HEK293 (cell line): ENCODE data around the gene FAM110D.

ENCODE experiments used
- CTCF ChIA-PET: fragments of 350-600 bp; formaldehyde crosslinking; extraction: SDS; loops from one replicate; lab custom pipeline; 2021; ENCODE audit warnings: antibody characterized with exemption; lab: Yijun Ruan, JAX
- POLR2A ChIA-PET: fragments of 300-600 bp; formaldehyde crosslinking; extraction: SDS; loops from one replicate; lab custom pipeline; 2020; ENCODE audit warnings: antibody characterized with exemption, inconsistent platforms; lab: Yijun Ruan, JAX
- H3K27ac ChIP-seq: fragments of 200-500 bp; sonication (Bioruptor generic); 2 replicates; pipeline ENCODE4 v1.5.1; 2014; ENCODE audit warnings: low read depth, low read length, control low read depth, inconsistent platforms; ENCODE audit errors: extremely low read depth
- H3K36me3 ChIP-seq, 2 experiments: fragments of 200-500 bp in 1 of 2; sonication (Bioruptor generic) in 1 of 2; 1 replicate in 1 of 2; 2 replicates in 1 of 2; pipeline ENCODE4 v1.5.1; 2014 to 2017; ENCODE audit warnings: inconsistent platforms in 2 of 2, low read length in 2 of 2; ENCODE audit not compliant: control insufficient read depth in 2 of 2, insufficient read depth in 1 of 2
- H3K4me1 ChIP-seq: fragments of 200-500 bp; sonication (Bioruptor generic); 2 replicates; pipeline ENCODE4 v1.5.1; 2014; ENCODE audit warnings: mild to moderate bottlenecking, low read length, inconsistent platforms; ENCODE audit not compliant: control insufficient read depth, insufficient read depth
- H3K4me3 ChIP-seq: 2 replicates; pipeline ENCODE4 v1.5.1; 2011; ENCODE audit warnings: low read depth, mild to moderate bottlenecking, control low read depth, low read length, moderate library complexity
- H3K9me3 ChIP-seq: fragments of 200-500 bp; sonication (Bioruptor generic); 2 replicates; pipeline ENCODE4 v1.5.1; 2014; ENCODE audit warnings: low read depth, low read length, inconsistent platforms; ENCODE audit not compliant: control insufficient read depth, insufficient read depth
- IKZF3 ChIP-seq: fragments of 450-650 bp; IDR thresholded peaks from 2 replicates; pipeline ENCODE4 v1.5.0; 2018; ENCODE audit warnings: missing biosample characterization, mild to moderate bottlenecking, missing genetic modification characterization, moderate library complexity
- PRDM1 ChIP-seq: fragments of 450-650 bp; formaldehyde crosslinking; IDR thresholded peaks from 2 replicates; pipeline ENCODE4; 2016; ENCODE audit warnings: missing biosample characterization, missing genetic modification characterization
- SCRT2 ChIP-seq: fragments of 450-650 bp; formaldehyde crosslinking; IDR thresholded peaks from 2 replicates; pipeline ENCODE4 v1.5.1; 2016; ENCODE audit warnings: missing biosample characterization, missing genetic modification characterization
- WT1 ChIP-seq: fragments of 450-650 bp; formaldehyde crosslinking; IDR thresholded peaks from 2 replicates; pipeline ENCODE4 v1.5.1; 2016; ENCODE audit warnings: missing biosample characterization, missing genetic modification characterization
- ZIC2 ChIP-seq: fragments of 450-650 bp; formaldehyde crosslinking; IDR thresholded peaks from 2 replicates; pipeline ENCODE4 v1.5.1; 2016; ENCODE audit warnings: missing biosample characterization, missing genetic modification characterization
- ZNF223 ChIP-seq: fragments of 450-650 bp; formaldehyde crosslinking; IDR thresholded peaks from 2 replicates; pipeline ENCODE4 v1.5.1; 2016; ENCODE audit warnings: missing biosample characterization, missing genetic modification characterization
- ZNF292 ChIP-seq: fragments of 450-650 bp; formaldehyde crosslinking; IDR thresholded peaks from 2 replicates; pipeline ENCODE4 v1.5.1; 2016; ENCODE audit warnings: low read depth, missing biosample characterization, missing genetic modification characterization, borderline replicate concordance
- ZNF335 ChIP-seq: fragments of 450-650 bp; formaldehyde crosslinking; conservative IDR thresholded peaks from 2 replicates; pipeline ENCODE4 v1.5.1; 2016; ENCODE audit warnings: missing biosample characterization, missing genetic modification characterization
- ZNF560 ChIP-seq: fragments of 450-650 bp; formaldehyde crosslinking; IDR thresholded peaks from 2 replicates; pipeline ENCODE4 v1.5.1; 2017; ENCODE audit warnings: missing biosample characterization, missing genetic modification characterization, borderline replicate concordance
- ZNF585B ChIP-seq: fragments of 450-650 bp; formaldehyde crosslinking; IDR thresholded peaks from 2 replicates; pipeline ENCODE4 v1.5.1; 2016; ENCODE audit warnings: missing biosample characterization, missing genetic modification characterization
- ZNF623 ChIP-seq: fragments of 450-650 bp; formaldehyde crosslinking; IDR thresholded peaks from 2 replicates; pipeline ENCODE4 v1.5.1; 2016; ENCODE audit warnings: missing biosample characterization, missing genetic modification characterization
- ZNF777 ChIP-seq: fragments of 450-650 bp; formaldehyde crosslinking; IDR thresholded peaks from 2 replicates; pipeline ENCODE4 v1.5.1; 2017; ENCODE audit warnings: missing biosample characterization, missing genetic modification characterization, borderline replicate concordance
- ZNF792 ChIP-seq: fragments of 450-650 bp; formaldehyde crosslinking; IDR thresholded peaks from 2 replicates; pipeline ENCODE4 v1.5.1; 2016; ENCODE audit warnings: missing biosample characterization, missing genetic modification characterization
- TF ChIP-seq, protein P1 (sequence below): fragments of 450-650 bp; formaldehyde crosslinking; IDR thresholded peaks from 2 replicates; pipeline ENCODE4 v1.5.1; 2016; ENCODE audit warnings: missing biosample characterization, missing genetic modification characterization
- TF ChIP-seq, protein P2 (sequence below): fragments of 450-650 bp; formaldehyde crosslinking; conservative IDR thresholded peaks from 2 replicates; pipeline ENCODE4 v1.5.1; 2016; ENCODE audit warnings: low read depth, missing biosample characterization, missing genetic modification characterization
- TF ChIP-seq, protein P3 (sequence below): fragments of 450-650 bp; formaldehyde crosslinking; IDR thresholded peaks from 2 replicates; pipeline ENCODE4 v1.5.1; 2016; ENCODE audit warnings: missing biosample characterization, missing genetic modification characterization, low read depth
- TF ChIP-seq, protein P4 (sequence below): fragments of 450-650 bp; IDR thresholded peaks from 2 replicates; pipeline ENCODE4 v1.5.1; 2018; ENCODE audit warnings: missing biosample characterization, mild to moderate bottlenecking, missing genetic modification characterization
- TF ChIP-seq, protein P5 (sequence below): fragments of 450-650 bp; formaldehyde crosslinking; IDR thresholded peaks from 2 replicates; pipeline ENCODE4 v1.5.1; 2017; ENCODE audit warnings: missing biosample characterization, missing genetic modification characterization
- TF ChIP-seq, protein P6 (sequence below): fragments of 450-650 bp; formaldehyde crosslinking; IDR thresholded peaks from 2 replicates; pipeline ENCODE4; 2016; ENCODE audit warnings: missing biosample characterization, missing genetic modification characterization

Gene FAM110D

DNA sequence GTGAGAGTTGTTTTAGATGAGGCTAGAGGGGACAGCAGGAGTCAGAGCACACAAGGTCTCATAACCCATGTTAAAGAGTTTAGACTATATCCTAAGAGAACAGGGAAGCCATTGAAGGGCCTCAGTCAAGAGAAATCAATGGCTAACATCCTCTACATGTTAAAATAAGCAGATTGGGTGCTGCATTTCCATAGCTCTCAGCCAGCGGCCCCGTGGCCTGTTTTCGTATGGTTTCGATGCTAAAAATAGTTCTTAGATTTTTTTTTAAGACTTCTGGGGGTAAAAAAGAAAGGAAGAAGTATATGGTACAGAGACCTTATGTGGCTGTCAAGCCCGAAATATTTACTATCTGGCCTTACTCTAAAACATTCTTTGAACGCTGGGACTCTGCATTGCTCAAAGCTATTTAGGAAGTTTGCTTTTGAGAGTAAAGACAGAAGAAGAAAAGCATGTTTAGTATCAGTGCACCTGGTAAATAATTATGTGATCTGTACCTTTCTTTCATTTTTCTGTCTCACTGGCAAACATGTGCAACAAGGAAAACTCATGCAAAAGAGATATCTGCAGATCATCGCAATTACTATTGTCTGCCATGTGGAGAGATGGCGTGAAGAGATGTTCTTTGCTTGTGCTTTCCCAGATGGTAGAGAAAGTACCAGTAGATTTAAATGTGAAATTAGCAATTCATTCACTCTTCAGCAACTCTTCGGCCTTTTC, 38.8 kb upstream of the FAM110D start:
- H3K36me3 ChIP-seq, result peaks cover 15 to 45% of the 10 kb centered on the region in 2 experiments; a peak in 2 of 3 replicates
- H3K9me3 ChIP-seq, result no peaks in the 10 kb centered on the region
- no peak overlapping the region for H3K4me3 ChIP-seq
- POLR2A ChIA-PET, result no interaction called here
- H3K4me1 ChIP-seq, result peaks cover 6% of the 10 kb centered on the region; the same call in 1 of the 2 replicates
- TF ChIP-seq SCRT2 (tag by site-specific recombination) (no peak), ZNF335 (tag by site-specific recombination) (no peak), ZNF792 (tag by site-specific recombination) (no peak), PRDM1 (no peak), ZNF777 (tag by site-specific recombination) (no peak), ZNF223 (tag by site-specific recombination) (no peak), WT1 (tag by site-specific recombination) (no peak), ZNF623 (tag by site-specific recombination) (no peak), ZIC2 (tag by site-specific recombination) (no peak), ZNF292 (tag by site-specific recombination) (no peak), IKZF3 (no peak)
- TF ChIP-seq, protein P1, sequence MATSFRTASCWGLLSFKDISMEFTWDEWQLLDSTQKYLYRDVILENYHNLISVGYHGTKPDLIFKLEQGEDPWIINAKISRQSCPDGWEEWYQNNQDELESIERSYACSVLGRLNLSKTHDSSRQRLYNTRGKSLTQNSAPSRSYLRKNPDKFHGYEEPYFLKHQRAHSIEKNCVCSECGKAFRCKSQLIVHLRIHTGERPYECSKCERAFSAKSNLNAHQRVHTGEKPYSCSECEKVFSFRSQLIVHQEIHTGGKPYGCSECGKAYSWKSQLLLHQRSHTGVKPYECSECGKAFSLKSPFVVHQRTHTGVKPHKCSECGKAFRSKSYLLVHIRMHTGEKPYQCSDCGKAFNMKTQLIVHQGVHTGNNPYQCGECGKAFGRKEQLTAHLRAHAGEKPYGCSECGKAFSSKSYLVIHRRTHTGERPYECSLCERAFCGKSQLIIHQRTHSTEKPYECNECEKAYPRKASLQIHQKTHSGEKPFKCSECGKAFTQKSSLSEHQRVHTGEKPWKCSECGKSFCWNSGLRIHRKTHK (tag by site-specific recombination), result no peak
- TF ChIP-seq, protein P2, sequence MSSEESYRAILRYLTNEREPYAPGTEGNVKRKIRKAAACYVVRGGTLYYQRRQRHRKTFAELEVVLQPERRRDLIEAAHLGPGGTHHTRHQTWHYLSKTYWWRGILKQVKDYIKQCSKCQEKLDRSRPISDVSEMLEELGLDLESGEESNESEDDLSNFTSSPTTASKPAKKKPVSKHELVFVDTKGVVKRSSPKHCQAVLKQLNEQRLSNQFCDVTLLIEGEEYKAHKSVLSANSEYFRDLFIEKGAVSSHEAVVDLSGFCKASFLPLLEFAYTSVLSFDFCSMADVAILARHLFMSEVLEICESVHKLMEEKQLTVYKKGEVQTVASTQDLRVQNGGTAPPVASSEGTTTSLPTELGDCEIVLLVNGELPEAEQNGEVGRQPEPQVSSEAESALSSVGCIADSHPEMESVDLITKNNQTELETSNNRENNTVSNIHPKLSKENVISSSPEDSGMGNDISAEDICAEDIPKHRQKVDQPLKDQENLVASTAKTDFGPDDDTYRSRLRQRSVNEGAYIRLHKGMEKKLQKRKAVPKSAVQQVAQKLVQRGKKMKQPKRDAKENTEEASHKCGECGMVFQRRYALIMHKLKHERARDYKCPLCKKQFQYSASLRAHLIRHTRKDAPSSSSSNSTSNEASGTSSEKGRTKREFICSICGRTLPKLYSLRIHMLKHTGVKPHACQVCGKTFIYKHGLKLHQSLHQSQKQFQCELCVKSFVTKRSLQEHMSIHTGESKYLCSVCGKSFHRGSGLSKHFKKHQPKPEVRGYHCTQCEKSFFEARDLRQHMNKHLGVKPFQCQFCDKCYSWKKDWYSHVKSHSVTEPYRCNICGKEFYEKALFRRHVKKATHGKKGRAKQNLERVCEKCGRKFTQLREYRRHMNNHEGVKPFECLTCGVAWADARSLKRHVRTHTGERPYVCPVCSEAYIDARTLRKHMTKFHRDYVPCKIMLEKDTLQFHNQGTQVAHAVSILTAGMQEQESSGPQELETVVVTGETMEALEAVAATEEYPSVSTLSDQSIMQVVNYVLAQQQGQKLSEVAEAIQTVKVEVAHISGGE, result no peak
- TF ChIP-seq, protein P3, sequence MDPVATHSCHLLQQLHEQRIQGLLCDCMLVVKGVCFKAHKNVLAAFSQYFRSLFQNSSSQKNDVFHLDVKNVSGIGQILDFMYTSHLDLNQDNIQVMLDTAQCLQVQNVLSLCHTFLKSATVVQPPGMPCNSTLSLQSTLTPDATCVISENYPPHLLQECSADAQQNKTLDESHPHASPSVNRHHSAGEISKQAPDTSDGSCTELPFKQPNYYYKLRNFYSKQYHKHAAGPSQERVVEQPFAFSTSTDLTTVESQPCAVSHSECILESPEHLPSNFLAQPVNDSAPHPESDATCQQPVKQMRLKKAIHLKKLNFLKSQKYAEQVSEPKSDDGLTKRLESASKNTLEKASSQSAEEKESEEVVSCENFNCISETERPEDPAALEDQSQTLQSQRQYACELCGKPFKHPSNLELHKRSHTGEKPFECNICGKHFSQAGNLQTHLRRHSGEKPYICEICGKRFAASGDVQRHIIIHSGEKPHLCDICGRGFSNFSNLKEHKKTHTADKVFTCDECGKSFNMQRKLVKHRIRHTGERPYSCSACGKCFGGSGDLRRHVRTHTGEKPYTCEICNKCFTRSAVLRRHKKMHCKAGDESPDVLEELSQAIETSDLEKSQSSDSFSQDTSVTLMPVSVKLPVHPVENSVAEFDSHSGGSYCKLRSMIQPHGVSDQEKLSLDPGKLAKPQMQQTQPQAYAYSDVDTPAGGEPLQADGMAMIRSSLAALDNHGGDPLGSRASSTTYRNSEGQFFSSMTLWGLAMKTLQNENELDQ (tag by site-specific recombination), result no peak
- TF ChIP-seq, all 188 proteins: peak for 0
- CTCF ChIA-PET, result interaction anchor here (1.5 kb wide), 1 partner anchor 25 kb away, joined by 10 read pairs; no protein-coding TSS in a partner anchor
- H3K27ac ChIP-seq, result no peak overlapping the region

DNA sequence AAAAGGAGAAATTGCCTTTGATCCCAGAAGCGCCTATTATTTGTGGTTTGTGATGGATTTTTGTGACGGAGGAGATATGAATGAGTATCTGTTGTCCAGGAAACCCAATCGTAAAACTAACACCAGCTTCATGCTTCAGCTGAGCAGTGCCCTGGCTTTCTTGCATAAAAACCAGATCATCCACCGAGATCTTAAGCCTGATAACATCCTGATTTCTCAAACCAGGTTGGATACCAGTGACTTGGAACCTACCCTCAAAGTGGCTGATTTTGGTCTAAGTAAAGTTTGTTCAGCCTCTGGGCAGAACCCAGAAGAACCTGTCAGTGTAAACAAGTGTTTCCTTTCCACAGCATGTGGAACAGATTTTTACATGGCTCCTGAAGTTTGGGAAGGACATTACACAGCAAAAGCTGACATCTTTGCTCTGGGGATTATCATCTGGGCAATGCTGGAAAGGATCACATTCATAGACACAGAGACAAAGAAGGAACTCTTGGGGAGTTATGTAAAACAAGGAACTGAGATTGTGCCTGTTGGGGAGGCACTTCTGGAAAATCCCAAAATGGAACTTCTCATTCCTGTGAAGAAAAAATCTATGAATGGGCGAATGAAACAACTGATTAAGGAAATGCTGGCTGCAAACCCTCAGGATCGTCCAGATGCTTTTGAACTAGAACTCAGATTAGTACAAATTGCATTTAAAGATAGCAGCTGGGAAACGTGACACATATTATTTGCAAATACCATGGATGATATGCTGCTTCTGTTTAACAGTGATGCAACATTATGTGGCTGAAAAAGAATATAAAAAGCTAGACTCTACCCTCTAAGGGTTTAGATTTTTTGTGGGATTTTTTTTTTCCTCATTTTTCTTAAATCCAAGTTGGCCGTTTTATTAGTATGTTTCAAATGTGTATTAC, 36.8 kb upstream of the FAM110D start:
- Histone ChIP-seq H3K4me3 (no peak overlapping the region), H3K27ac (no peak overlapping the region), H3K9me3 (no peaks in the 10 kb centered on the region), H3K36me3 (peaks cover 9 to 32% of the 10 kb centered on the region in 2 experiments; a peak in 2 of 3 replicates), H3K4me1 (peaks cover 11% of the 10 kb centered on the region; the same call in 1 of the 2 replicates)
- POLR2A ChIA-PET, result interaction anchor here (1.1 kb wide), 1 partner anchor 8 kb away, joined by 3 read pairs; no protein-coding TSS in a partner anchor
- CTCF ChIA-PET, result interaction anchor here (0.9 to 2.9 kb wide), 9 partner anchors 9 to 226 kb away, joined by 3 to 16 read pairs (median 4); partner anchors contain the start of genes CATSPER4 and SH3BGRL3
- TF ChIP-seq ZNF585B (tag by site-specific recombination) (no peak), ZNF560 (no peak)
- TF ChIP-seq, protein P4, sequence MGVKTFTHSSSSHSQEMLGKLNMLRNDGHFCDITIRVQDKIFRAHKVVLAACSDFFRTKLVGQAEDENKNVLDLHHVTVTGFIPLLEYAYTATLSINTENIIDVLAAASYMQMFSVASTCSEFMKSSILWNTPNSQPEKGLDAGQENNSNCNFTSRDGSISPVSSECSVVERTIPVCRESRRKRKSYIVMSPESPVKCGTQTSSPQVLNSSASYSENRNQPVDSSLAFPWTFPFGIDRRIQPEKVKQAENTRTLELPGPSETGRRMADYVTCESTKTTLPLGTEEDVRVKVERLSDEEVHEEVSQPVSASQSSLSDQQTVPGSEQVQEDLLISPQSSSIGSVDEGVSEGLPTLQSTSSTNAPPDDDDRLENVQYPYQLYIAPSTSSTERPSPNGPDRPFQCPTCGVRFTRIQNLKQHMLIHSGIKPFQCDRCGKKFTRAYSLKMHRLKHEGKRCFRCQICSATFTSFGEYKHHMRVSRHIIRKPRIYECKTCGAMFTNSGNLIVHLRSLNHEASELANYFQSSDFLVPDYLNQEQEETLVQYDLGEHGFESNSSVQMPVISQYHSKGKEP, result 0 out of 2 replicates have a peak, but pooled peaks have one; percentile 4
- TF ChIP-seq, protein P5, sequence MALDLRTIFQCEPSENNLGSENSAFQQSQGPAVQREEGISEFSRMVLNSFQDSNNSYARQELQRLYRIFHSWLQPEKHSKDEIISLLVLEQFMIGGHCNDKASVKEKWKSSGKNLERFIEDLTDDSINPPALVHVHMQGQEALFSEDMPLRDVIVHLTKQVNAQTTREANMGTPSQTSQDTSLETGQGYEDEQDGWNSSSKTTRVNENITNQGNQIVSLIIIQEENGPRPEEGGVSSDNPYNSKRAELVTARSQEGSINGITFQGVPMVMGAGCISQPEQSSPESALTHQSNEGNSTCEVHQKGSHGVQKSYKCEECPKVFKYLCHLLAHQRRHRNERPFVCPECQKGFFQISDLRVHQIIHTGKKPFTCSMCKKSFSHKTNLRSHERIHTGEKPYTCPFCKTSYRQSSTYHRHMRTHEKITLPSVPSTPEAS (tag by site-specific recombination), result no peak
- TF ChIP-seq, protein P6, sequence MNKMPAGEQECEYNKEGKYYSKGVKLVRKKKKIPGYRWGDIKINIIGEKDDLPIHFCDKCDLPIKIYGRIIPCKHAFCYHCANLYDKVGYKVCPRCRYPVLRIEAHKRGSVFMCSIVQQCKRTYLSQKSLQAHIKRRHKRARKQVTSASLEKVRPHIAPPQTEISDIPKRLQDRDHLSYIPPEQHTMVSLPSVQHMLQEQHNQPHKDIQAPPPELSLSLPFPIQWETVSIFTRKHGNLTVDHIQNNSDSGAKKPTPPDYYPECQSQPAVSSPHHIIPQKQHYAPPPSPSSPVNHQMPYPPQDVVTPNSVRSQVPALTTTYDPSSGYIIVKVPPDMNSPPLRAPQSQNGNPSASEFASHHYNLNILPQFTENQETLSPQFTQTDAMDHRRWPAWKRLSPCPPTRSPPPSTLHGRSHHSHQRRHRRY (tag by site-specific recombination), result no peak
